Heart right ventricle (tissue), 16 donors: ENCODE results near the gene DLEC1. TPM values are rescaled to one million over a fixed set of nuclear protein-coding genes. Genes with fewer than 3 reads are reported as not detected.
A peak's percentile ranks its signal among the peaks of the same experiment; 100 is the strongest.

Experiments used
- ATAC-seq, 8 donors: fragments of 200-7000 bp; cut with Tn5 transposase; one replicate each; pipeline ENCODE4 v1.9.1; 2020; ENCODE audit warnings: mild to moderate bottlenecking in 8 of 8, moderate library complexity in 8 of 8, moderate number of reproducible peaks in 1 of 8
- DNase-seq, 2 donors: peaks; one replicate each; pipeline ENCODE4 v3.0.0-alpha.2; 2020
- H3K27ac ChIP-seq, 10 donors: fragments of 200-600 bp; sonication (generic) in 2 of 10; one replicate each; pipeline versions ENCODE4 v1.5.0 to v1.8.0; 2020 to 2022; ENCODE audit warnings: mild to moderate bottlenecking in 3 of 10
- H3K27me3 ChIP-seq, 7 donors: fragments of 200-600 bp; one replicate each; pipeline ENCODE4 v1.8.0; 2021 to 2022; ENCODE audit warnings: mild to moderate bottlenecking in 2 of 7
- H3K36me3 ChIP-seq, 9 donors: fragments of 200-600 bp; sonication (generic) in 1 of 9; one replicate each; pipeline versions ENCODE4 v1.5.0 to v1.8.0; 2020 to 2022; ENCODE audit warnings: mild to moderate bottlenecking in 2 of 9
- H3K4me1 ChIP-seq, 9 donors: fragments of 200-600 bp; sonication (generic) in 1 of 9; one replicate each; pipeline versions ENCODE4 v1.5.0 to v1.8.0; 2020 to 2022; ENCODE audit warnings: mild to moderate bottlenecking in 4 of 9
- H3K4me3 ChIP-seq, 10 donors: fragments of 200-600 bp; sonication (generic) in 2 of 10; one replicate each; pipeline versions ENCODE4 v1.5.0 to v1.8.0; 2020 to 2022; ENCODE audit warnings: mild to moderate bottlenecking in 7 of 10, moderate library complexity in 2 of 10
- H3K9me3 ChIP-seq, 11 donors: fragments of 200-600 bp in 10 of 11; sonication (generic) in 2 of 11; one replicate each; pipeline versions ENCODE4 v1.5.0 to v1.8.0; 2013 to 2022; ENCODE audit warnings: mild to moderate bottlenecking in 2 of 11, control low read depth in 1 of 11, moderate library complexity in 1 of 11
- CTCF ChIP-seq, 9 donors: fragments of 200-600 bp; sonication (generic) in 2 of 9; IDR thresholded peaks; one replicate each; pipeline versions ENCODE4 v1.5.0 to v1.8.0; 2021 to 2022; ENCODE audit warnings: antibody characterized with exemption in 9 of 9, mild to moderate bottlenecking in 5 of 9, moderate library complexity in 1 of 9
- WGBS, 2 donors: extraction: QIAGEN DNeasy Blood & Tissue Kit; methylation state at CpG; one replicate each; pipeline ENCODE4 v1.1.7; 2013; ENCODE audit warnings: inconsistent platforms in 1 of 2; 5-methylcytosine and 5-hydroxymethylcytosine counted together
- intact Hi-C, 10 donors: fragments of 100-400 bp; cut with DNase I; formaldehyde crosslinking; loops; one replicate each; pipeline versions ENCODE4 v1.11.1 to v1.14.2; 2022
- polyA plus RNA-seq, 2 donors: library from polyadenylated mRNA; stranded (reverse); fragments of 200-250 nt; gene quantifications; one replicate each; pipeline ENCODE4 v1.2.3, GENCODE V29; 2013
- total RNA-seq, 10 donors: library from RNA; stranded (reverse); fragmentation: NEBNext Ultra II Directional in 3 of 10; extraction: Animal tissue kit (Norgen Biotek cat#: 25700) in 3 of 10; gene quantifications; one replicate each; pipeline versions ENCODE4 v1.2.1 to v1.2.4, GENCODE V29; 2021 to 2023
- donor health status: Arrhythmogenic right ventricular cardiomyopathy.
- donor health status: ischemic (EF 13 %, LVEDD 7.1; RV severe dilation, severe dysfunction).
- donor health status: healthy with polysubstance abuse.
- donor health status: DM: no; HTN: yes; CAD: no.
- donor health status: DM: no; HTN: no; CAD: no.
- donor health status: ischemic (EF 25% LVEDD 6.9; RV normal size, moderate dysfunction).
- donor health status: ischemic (EF 25% LVEDD 5.7; RV mildly dilated, moderate dysfunction).
- donor health status: healthy.
- donor health status: DM: yes; HTN: yes; CAD: no.
- donor health status: Ischemic cardiomyopathy.
- donor health status: ischemic (EF 35%, LVEDD 5.7; RV mildly dilated, moderate dysfunction).
- donor health status: nonischemic (EF 11% LVEDD 7.7; RV severe dilation, severe dysfunction).
- donor health status: DM: yes; HTN: yes; CAD: no.
- donor health status: PGD.
- donor health status: ischemic (EF 29% LVEDD 5.4; RV normal size, mild dysfunction).
- donor health status: nonischemic (EF 23%, LVEDD 6.1; RV moderate dilation, normal function).

The DLEC1 gene
- total and polyA plus RNA-seq, 12 donors = 0.09 to 0.66 (median 0.30) TPM; not detected in 4

- DNase-seq = no peak
- Histone ChIP-seq H3K4me1 (peaks cover 4 to 45% (median 14%) of the 10 kb centered on the region in 9 donors), H3K27me3 (no peaks in the 10 kb centered on the region), H3K4me3 (no peak overlapping the region), H3K27ac (no peak overlapping the region), H3K9me3 (peaks cover 0 to 20% (median 8%) of the 10 kb centered on the region in 11 donors), H3K36me3 (peaks cover 0 to 27% (median 0%) of the 10 kb centered on the region in 9 donors)
- intact Hi-C loops = no loop called here
- TF ChIP-seq CTCF (IDR thresholded peaks at IDR 0.05) = no peak
- no peak for ATAC-seq
- WGBS, 2 donors = 65 to 72% methylated on average over 3 of the region's 3 CpGs
Measured at GRCh38 chr3:38143511-38143910, 104.5 kb downstream of the DLEC1 start.

- WGBS, 2 donors = 84 to 89% methylated on average over 2 of the region's 2 CpGs
- Histone ChIP-seq H3K4me3 (no peak overlapping the region), H3K27me3 (no peaks in the 10 kb centered on the region), H3K4me1 (peaks cover 0 to 49% (median 0%) of the 10 kb centered on the region in 9 donors), H3K36me3 (peaks cover 0 to 14% (median 0%) of the 10 kb centered on the region in 9 donors), H3K27ac (peak overlapping the region in 1 of 10 donors; percentile 31), H3K9me3 (peaks cover 0 to 20% (median 8%) of the 10 kb centered on the region in 11 donors)
- ATAC-seq (no peak), DNase-seq (no peak)
- TF ChIP-seq CTCF (IDR thresholded peaks at IDR 0.05) = no peak
- intact Hi-C loops = no loop called here
Measured at GRCh38 chr3:38146504-38146903, 107.5 kb downstream of the DLEC1 start.

GRCh38 chr3:38147421-38147820, 108.4 kb downstream of the DLEC1 start:
- intact Hi-C loops = no loop called here
- peaks cover 0 to 5% (median 0%) of the 10 kb centered on the region in 9 donors for H3K36me3 ChIP-seq
- DNase-seq = no peak
- no peak for TF ChIP-seq CTCF (IDR thresholded peaks at IDR 0.05)
- peak overlapping the region in 1 of 10 donors; percentile 75 for H3K27ac ChIP-seq
- no peaks in the 10 kb centered on the region for H3K27me3 ChIP-seq
- peaks cover 0 to 20% (median 8%) of the 10 kb centered on the region in 11 donors for H3K9me3 ChIP-seq
- WGBS, 2 donors = 90 to 92% methylated on average over 3 of the region's 3 CpGs
- peaks cover 0 to 58% (median 0%) of the 10 kb centered on the region in 9 donors for H3K4me1 ChIP-seq
- peak in 1 of 8 donors; percentile 42 for ATAC-seq
- no peak overlapping the region for H3K4me3 ChIP-seq

GRCh38 chr3:38148311-38148882, 109.4 kb downstream of the DLEC1 start:
- ATAC-seq = peak in 2 of 8 donors; percentile 63 to 74
- peak overlapping the region in 1 of 10 donors; percentile 75 for H3K27ac ChIP-seq

More at GRCh38 chr3:38148311-38148882, 109.4 kb downstream of the DLEC1 start:
- Histone ChIP-seq H3K4me1 (peaks cover 0 to 66% (median 0%) of the 10 kb centered on the region in 9 donors), H3K9me3 (peaks cover 0 to 20% (median 8%) of the 10 kb centered on the region in 11 donors), H3K4me3 (no peak overlapping the region), H3K27me3 (no peaks in the 10 kb centered on the region), H3K36me3 (no peaks in the 10 kb centered on the region)
- intact Hi-C loops = no loop called here
- 74 to 76% methylated on average over 5 of the region's 5 CpGs for WGBS, 2 donors
- DNase-seq = no peak
- TF ChIP-seq CTCF (IDR thresholded peaks at IDR 0.05) = no peak
